GM21515 (cell line): ENCODE data around the gene GDF2.

ENCODE experiments used
- ATAC-seq: cut with Tn5 transposase; IDR thresholded peaks from one replicate; pipeline ENCODE4 v1.9.1; 2021; ENCODE audit not compliant: unreplicated experiment

The GDF2 gene

DNA sequence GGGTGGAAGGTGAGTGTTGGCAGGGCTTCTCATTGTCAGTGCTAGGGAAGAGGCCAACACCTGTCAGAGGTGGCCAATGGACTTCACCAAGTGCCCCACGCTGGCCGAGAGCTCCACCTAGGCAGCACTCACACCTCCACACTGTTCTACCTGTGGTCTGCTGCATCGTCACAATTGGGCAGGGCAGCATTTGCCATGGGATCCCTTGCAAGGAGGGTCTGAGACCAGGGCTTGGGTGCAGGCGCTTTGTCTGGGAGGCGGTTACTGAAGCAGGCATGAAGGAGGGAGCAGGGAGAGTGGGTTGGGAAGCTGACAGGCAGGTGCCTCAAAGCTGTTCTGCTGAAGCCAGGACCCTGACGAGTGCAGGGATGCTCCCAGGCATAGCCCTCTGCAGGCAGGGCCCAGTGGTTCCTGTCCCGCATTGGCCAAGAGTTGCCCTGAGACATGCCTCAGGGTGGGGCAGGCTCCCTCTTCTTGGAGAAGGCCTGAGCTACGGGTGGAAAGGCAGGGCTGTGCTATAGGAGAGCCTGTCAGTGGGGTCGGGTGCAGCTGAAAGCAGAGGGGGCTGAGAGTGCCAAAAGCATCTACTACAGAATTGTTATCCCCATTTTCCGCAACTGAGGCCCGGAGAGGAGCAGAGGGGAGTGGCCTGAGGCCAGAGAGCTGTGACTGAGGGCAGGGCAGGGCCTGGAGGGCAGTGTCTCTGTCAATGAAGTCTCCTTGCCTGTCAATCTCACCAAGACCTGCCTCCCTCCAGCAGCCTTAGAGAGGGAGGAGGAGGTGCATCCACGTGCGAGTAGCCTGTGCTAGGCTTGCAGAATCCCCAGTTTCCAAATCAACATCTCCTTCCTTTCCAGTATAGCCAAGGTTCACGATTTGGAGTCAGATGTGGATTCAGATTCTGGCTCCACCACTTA, 29.9 kb downstream of the GDF2 start:
- ATAC-seq: no peak

DNA sequence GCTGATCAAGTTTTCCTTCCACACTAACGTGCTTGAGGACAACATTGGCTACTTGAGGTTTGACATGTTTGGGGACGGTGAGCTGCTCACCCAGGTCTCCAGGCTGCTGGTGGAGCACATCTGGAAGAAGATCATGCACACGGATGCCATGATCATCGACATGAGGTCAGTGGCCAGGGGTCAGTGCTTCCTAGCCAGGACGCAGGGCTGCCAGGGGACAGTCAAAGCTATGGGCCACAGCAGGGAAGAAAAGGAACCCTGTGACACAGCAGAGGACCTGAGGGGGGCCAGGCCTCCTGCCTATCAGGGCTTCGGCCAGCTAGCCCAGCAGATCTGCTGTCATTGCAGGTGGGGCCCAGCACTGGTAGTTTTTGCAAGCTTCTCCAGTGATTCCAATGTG, 31.1 kb downstream of the GDF2 start:
- ATAC-seq: no peak

DNA sequence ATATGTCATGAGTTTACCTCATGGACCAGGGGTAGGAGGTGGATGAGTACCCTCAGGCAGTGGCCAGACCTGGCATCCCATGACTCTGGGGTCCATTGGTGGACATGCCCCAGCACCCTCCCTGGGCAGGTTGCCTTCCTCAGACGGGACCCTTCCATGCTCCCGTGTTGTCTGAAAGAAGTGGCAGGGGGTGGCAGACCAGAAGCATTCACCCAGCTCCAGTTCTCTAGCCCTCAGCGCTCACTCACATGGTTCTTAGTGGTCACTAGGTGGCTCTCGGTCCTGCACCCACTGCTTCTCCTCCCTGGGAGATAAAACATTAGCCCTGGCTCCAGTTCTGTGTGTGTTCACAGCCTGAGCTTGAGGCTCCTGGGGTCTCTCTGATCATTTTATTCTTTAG, 31.9 kb downstream of the GDF2 start:
- no peak for ATAC-seq

DNA sequence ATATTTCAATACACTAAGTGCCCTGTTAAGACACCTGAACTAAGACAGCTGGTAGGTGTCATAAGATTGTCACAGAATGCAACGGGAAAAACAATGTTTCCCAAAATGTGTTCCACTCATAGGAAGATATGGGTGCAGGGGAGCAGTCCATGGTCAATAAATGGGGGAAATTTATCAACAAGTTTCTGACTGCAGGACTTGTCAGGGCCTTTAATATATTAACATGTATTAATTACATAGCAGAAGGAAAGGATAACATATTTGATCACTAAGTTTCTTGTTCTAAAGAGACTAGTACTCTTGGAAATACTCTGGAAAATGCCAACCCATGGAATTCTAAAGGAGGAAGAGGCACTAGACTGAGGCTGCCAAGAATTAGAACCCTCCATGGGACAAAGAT, 32.6 kb downstream of the GDF2 start:
- ATAC-seq: no peak

DNA sequence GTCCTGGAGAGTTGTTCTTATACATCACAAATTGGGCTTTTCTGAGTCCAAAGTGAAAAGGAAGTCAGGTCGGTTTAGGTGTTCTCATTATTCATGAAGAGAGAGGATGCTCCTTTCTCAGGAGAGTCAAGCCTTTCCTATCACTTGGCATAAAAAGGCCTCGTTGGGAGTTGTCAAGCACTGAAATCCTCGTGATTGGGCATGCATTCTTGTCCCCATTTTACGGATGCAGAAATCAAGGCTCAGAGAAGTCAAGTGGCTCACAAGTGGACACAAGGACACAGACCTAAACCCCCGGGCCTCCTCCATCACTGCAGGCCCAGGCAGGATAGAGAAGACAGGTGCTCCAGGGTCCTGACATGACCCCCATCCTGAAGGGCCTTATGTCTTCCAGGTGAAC, 34.5 kb downstream of the GDF2 start:
- ATAC-seq: no peak

DNA sequence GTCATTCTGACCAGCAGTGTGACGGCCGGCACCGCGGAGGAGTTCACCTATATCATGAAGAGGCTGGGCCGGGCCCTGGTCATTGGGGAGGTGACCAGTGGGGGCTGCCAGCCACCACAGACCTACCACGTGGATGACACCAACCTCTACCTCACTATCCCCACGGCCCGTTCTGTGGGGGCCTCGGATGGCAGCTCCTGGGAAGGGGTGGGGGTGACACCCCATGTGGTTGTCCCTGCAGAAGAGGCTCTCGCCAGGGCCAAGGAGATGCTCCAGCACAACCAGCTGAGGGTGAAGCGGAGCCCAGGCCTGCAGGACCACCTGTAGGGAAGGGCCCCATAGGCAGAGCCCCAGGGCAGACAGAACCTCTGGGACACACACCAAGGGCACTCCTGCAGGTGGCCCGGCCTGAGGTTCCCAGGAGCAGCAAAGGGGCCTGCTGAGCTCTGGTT, 34.9 kb downstream of the GDF2 start:
- no peak for ATAC-seq

DNA sequence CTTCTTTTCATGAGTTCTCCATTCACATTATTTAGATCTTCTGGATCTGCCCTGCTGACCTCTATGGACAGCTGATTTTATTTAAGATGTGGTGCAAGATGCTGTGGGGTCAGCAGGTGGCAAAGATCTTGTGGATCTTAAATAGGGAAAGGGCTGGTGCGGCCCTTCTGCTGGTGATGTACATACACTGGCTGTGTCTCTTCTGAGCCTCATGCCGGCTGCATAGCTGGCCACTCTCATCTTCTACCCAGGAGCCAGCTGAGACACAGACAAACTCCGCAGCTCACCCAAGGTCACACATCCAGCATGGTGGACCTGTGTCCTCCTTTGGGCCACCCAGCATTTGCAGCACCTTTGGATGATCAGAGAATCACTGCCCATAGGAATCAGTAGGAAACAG, 35.7 kb downstream of the GDF2 start:
- no peak for ATAC-seq

DNA sequence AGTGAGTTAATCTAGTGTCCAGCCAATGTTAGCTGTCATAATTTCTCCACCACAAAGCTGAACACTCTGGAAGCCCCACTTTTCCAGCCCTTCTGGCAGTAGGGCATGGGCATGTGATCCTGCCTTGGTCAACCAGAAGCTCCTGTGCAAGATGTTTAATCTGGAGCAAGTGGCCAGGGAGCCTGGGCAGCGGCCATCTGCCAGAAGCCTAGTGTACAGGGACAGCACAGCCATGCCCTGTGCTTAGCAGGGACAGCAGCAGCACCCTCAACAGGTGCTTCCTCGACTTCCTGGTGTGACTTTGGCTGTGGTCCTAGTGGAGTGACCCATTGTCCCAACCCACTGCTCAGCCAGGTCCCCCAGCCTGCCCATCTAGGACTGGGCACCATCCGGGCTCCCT, 36.2 kb downstream of the GDF2 start:
- ATAC-seq: no peak

DNA sequence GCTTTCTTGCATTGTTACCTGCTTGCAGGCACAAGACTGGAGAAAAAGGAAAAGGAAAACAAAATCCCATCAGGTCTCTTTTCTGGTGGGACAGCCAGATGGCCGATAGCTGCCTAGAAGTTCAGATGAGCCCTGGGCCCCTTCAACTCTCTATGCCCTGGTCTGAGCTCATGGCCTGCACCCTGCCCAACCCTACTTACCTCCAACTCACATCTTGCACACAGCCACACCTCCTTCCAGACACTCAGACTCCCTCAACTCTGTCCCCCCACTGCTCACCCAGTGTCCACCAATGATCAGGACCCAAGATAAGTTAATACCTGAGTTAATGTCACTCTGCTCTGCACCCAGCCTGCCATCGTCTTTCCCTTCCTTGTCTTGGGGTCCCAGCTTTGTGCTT, 36.8 kb downstream of the GDF2 start:
- no peak for ATAC-seq

DNA sequence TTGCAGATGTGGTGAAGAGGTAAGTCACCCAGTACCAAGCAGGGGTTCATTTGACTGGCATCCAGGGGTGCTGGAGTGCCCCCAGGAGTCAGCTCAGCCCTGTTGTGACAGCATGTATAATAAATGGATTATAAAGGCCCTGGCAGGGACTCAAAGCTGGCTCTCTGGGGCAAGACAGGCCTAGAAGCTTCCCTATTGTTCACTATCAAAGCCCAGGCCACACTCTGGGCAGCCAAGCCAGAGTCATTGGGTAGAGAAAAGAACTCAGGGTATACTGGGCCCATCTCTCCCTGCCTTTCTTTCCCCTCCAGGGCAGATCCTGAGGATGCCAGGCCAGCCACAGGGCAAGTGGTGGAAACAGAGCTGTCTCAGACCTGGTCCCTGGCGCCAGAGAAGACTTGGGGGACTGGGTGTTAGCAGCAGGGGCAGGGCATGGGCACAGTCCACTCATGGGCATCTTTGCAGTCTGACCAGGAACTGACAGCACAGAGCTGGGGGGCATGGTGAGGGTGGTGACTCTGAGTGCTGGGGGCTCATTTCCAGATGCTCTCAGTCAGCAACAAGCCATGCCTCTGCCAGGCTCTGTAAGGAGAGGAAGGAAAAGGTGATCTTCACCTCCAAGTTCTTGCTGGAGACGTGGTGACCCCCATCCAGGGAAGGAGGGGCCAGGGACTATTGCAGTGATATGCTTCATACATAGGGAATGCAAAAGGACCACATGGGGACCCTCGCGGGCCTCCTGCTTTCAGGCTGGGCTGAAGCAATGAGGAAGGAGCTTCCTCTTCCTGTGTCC, 37.6 kb downstream of the GDF2 start:
- ATAC-seq: no peak

DNA sequence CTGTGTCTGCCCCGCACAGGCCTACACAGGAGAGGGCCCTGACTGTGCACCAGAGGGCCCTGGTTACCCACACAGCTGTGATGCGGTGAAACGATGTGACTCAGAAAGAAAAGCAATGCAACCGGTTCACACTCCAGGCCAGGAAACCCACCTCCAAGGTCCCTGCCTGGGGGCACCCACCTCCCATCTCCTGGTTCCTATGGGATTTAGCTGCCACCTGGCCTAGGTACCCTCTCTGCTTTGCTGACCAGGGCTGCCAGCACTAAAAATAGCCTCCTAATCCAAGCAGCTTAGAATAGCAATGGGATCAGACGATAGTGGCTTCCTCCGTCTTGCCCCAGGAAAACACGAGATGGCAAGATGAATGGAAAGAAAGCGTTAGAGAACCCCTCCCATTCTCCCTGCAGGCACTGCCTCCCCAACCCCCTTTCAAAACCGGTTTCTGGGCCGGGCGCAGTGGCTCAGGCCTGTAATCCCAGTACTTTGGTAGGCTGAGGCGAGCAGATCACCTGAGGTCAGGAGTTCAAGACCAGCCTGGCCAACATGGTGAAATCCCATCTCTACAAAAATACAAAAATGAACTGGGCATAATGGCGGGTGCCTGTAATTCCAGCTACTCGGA, 38.3 kb downstream of the GDF2 start:
- ATAC-seq: no peak

DNA sequence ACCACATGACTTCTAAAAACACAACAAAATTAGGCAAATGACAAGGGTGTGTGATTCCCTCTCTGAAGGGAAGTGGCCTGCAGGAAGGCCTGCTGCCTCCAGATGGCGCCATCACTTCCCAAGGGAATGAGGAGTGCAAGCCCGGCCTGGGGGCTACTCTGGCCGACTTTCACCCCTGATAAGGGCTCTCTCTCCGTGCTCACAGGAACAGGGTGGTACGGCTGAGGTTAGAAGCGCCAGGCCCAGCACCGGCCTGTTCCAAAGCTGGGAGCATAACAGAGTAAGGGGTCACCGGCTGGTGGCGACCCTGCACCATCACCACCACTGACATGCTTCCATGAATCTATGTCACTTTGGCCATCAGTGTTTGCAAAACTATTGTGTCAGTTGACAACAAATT, 39.0 kb downstream of the GDF2 start:
- ATAC-seq: no peak

DNA sequence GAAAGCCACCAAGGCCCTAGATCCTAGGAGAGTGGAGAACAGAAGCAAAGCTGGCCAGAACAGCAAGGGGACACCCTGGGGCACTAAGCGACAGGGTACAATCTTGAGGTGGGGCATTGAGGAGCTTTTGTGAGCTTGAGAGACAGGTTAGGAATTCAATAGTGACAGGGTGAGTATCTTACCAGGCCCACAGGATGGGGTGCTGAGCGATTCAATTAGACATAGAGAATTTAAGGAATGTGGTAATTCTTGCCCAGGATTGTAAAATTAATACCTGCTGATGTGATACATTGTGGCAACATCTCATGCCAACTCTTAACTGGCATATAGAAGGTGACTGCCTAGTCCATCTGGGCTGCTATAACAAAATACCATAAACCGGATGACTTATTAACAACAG, 39.9 kb downstream of the GDF2 start:
- ATAC-seq: no peak

DNA sequence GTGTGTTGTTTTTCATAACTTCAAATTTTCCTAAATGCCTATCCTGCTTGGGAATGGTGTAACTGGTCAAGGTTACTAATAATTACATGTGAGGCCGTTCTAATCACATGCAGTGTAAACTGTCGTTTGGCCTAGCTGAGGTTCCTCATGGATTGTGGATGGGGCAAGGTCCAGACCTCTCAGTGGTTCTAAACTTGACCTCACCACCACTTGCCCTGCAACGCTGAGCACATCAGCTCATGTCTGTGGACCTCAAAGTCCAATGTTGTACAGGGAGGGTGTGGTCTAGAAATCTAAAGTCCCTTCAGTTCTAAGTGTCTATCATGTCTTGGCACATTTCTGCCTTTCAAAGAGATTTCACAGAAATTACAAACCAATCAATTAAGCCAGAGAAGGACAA, 41.5 kb downstream of the GDF2 start:
- no peak for ATAC-seq

DNA sequence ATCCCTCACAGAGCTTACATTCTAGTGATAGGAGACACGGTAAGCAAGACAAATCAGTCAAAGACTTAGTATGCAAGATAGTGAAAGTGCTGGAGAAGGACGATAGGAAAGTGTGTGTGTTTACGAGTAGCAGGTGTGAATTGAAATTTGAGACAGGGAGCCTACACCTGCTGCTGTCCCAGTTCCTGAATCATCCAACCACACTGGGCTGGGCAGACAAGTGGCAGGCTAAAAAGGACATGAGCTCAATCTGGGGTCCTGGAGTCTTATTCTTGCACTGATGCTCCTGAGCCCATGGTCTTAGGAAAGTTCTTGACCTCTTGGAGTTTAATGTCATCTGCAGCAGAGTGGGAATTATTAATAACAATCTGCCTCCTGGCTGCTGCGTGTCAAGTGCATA, 42.1 kb downstream of the GDF2 start:
- no peak for ATAC-seq

DNA sequence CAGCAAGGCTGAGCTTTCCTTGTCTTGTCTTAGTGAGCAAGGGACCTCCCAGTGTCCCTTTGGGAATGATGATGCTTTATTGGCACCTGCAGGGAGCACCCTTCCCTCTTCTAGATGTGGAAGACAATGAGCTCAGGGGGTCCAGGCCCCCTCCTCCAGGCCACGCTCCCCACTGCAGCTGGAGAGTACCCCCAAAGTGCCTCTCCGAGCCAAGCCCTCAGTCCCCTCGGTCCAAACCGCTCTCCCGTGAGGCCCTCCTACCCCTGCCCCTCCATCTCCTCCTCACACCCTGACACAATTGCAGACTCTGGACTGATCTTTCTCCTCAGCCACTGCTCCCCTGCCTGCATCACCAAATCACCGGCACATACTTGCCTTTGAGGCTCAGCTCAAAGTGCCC, 42.7 kb downstream of the GDF2 start:
- ATAC-seq: no peak

DNA sequence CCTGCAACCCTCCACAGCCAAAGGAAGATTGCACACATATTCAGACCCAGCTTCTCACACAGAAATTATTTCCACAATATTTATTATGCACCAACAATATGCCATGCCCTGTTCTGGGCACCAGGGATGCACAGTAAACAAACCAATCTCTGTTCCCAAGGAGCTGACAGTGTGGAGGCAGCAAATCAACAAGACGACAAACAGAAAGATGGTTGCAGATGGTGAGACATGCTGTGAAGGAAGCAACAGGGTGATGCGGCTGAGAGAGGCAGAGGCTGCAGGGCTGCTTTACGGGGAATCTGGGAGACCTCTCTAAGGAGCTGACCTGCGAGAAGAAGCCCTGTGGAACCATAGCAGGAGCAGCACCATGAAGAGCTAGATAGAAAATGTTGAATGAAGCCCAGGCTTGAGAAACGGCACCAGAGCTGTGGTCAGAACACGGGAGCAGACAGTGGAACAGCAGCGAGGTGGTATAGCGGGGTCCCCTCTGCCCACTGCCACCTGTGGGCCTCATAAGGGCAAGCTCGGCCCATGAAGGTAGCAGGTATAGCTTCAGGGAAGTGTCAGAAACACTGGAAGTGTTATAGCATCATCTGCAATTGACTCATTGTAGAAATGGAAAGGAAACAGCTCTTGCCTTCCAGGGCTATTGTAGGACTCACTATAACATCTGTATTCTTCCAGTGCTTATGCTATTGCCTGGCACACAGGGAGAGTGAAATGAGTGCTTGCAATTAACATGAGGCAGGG, 43.4 kb downstream of the GDF2 start:
- no peak for ATAC-seq

DNA sequence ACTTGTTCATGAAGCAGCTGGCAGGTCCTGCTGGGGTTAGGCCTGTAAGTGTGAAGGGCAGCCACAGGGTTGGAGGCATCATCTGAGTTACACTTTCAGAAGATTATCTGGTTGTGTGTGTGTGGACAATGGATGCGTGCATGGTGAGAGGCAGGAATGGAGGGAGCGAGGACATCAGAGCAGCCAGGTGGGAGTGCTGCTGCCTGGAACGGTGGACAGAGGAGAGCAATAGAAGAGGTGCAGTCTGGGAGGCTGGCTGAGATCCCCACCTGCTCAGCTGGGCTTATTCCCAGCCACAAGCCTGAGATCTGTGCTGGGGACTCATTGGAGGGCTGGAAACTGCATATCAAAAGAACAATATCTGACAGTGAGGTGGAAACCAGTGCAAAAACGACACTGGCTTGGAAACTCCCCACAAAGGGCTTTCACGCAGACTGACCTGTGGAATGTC, 44.0 kb downstream of the GDF2 start:
- no peak for ATAC-seq

DNA sequence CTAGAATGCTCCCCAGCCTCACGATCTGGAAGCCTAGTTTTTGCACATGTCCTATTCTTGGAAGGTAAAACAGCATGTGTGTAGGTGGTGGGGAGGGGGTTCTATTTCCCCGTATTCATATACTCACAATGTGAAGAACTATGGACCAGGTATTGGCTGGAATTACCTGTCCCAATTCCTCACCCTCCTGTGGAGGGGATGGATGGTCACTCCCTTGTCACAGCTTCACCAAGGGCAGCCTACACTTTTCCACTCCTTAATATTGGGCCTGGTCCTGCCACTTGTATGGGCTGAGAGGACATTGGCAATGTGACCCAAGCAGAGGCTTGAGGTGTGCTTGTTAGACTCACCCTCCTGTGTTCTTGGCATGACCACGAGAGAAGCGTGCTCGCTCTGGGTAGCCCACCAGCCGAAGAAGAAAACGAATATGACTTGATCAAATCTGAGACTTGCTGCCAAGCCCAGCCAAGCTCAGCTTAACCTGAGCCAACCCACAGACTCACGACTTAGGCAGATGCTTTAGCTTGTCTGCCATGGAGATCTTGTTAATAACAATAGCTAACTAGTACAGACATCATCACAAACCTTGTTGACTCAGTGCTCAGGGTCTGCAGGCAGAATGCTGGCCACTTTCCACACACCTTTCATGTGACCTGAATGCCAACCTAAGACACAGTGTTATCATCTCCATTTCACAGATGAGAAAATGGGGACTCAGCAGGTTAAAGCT, 44.6 kb downstream of the GDF2 start:
- ATAC-seq: no peak

DNA sequence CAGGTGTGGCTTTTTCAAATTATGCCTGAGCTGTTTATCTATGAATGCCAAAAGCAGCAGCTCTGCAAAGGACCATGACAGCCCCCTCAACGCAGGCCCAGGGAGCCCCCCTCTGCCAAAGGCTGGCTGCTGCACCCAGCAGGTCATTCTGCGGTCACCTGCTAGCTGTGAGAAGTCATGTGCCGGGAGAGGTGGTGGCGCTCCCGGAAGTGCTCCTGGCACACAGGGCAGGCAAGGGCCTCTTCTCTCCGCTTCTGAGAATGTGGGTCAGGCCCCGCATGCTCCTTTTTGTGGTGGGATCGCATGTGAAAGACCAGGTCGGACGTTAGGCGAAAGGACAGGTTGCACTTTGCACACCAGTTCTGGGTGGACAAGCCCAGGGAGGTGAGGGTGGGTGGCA, 45.4 kb downstream of the GDF2 start:
- ATAC-seq: no peak
